ENCODE results near the gene CEMIP.

The CEMIP gene

GRCh38 chr15:80895091-80895490 lies 115.9 kb downstream of the CEMIP start:
- TF ChIP-seq EZH2phosphoT487 (IDR thresholded peaks at IDR 0.05; ENCODE audit: borderline replicate concordance) (no peak), CTCF (conservative IDR thresholded peaks at IDR 0.05; ENCODE audit: low read length) (no peak)
- Histone ChIP-seq H3K4me2 (ENCODE audit: low read depth, low read length, poor library complexity, severe bottlenecking) (no peak overlapping the region), H3K79me2 (ENCODE audit: insufficient read depth, low read length) (no peaks in the 10 kb centered on the region), H3K27me3 (ENCODE audit: insufficient read depth, low read length, poor library complexity, severe bottlenecking) (peaks cover 8% of the 10 kb centered on the region), H4K20me1 (ENCODE audit: insufficient read depth, low read length, poor library complexity, severe bottlenecking) (no peaks in the 10 kb centered on the region), H3K9me2 (replicated peaks; ENCODE audit: low read depth, low read length) (no peaks in the 10 kb centered on the region), H3K4me1 (ENCODE audit: insufficient read depth, low read length, poor library complexity, severe bottlenecking) (no peaks in the 10 kb centered on the region), H3K4me3 (ENCODE audit: low read length, poor library complexity, severe bottlenecking) (no peak overlapping the region), H3K9me3 (ENCODE audit: insufficient read depth, low read depth, low read length) (no peaks in the 10 kb centered on the region), H3F3A (ENCODE audit: low read depth) (no peaks in the 10 kb centered on the region), H2AFZ (ENCODE audit: low read length) (no peak overlapping the region), H3K9ac (ENCODE audit: low read depth, low read length, poor library complexity, severe bottlenecking) (no peak overlapping the region), H3K36me3 (ENCODE audit: insufficient read depth, low read length) (no peaks in the 10 kb centered on the region)

- Histone ChIP-seq H3K27me3 (ENCODE audit: insufficient read depth, low read length, poor library complexity, severe bottlenecking) (no peaks in the 10 kb centered on the region), H3F3A (ENCODE audit: low read depth) (no peaks in the 10 kb centered on the region), H3K36me3 (ENCODE audit: insufficient read depth, low read length) (no peaks in the 10 kb centered on the region), H3K4me2 (ENCODE audit: low read depth, low read length, poor library complexity, severe bottlenecking) (no peak overlapping the region), H3K4me3 (ENCODE audit: low read length, poor library complexity, severe bottlenecking) (no peak overlapping the region), H3K9ac (ENCODE audit: low read depth, low read length, poor library complexity, severe bottlenecking) (no peak overlapping the region), H3K9me2 (replicated peaks; ENCODE audit: low read depth, low read length) (no peaks in the 10 kb centered on the region), H3K9me3 (ENCODE audit: insufficient read depth, low read depth, low read length) (no peaks in the 10 kb centered on the region), H2AFZ (ENCODE audit: low read length) (no peak overlapping the region), H4K20me1 (ENCODE audit: insufficient read depth, low read length, poor library complexity, severe bottlenecking) (no peaks in the 10 kb centered on the region), H3K4me1 (ENCODE audit: insufficient read depth, low read length, poor library complexity, severe bottlenecking) (no peaks in the 10 kb centered on the region), H3K79me2 (ENCODE audit: insufficient read depth, low read length) (no peaks in the 10 kb centered on the region)
- TF ChIP-seq EZH2phosphoT487 (IDR thresholded peaks at IDR 0.05; ENCODE audit: borderline replicate concordance) (no peak), CTCF (conservative IDR thresholded peaks at IDR 0.05; ENCODE audit: low read length) (no peak)
Observed at GRCh38 chr15:80895965-80896364, 116.8 kb downstream of the CEMIP start.

GRCh38 chr15:80898040-80898439 lies 118.9 kb downstream of the CEMIP start:
- Histone ChIP-seq H3F3A (ENCODE audit: low read depth) (no peaks in the 10 kb centered on the region), H2AFZ (ENCODE audit: low read length) (no peak overlapping the region), H3K36me3 (ENCODE audit: insufficient read depth, low read length) (no peaks in the 10 kb centered on the region), H4K20me1 (ENCODE audit: insufficient read depth, low read length, poor library complexity, severe bottlenecking) (no peaks in the 10 kb centered on the region), H3K9me2 (replicated peaks; ENCODE audit: low read depth, low read length) (no peaks in the 10 kb centered on the region), H3K4me1 (ENCODE audit: insufficient read depth, low read length, poor library complexity, severe bottlenecking) (no peaks in the 10 kb centered on the region), H3K9me3 (ENCODE audit: insufficient read depth, low read depth, low read length) (no peaks in the 10 kb centered on the region), H3K9ac (ENCODE audit: low read depth, low read length, poor library complexity, severe bottlenecking) (no peak overlapping the region), H3K4me2 (ENCODE audit: low read depth, low read length, poor library complexity, severe bottlenecking) (no peak overlapping the region), H3K79me2 (ENCODE audit: insufficient read depth, low read length) (no peaks in the 10 kb centered on the region), H3K4me3 (ENCODE audit: low read length, poor library complexity, severe bottlenecking) (no peak overlapping the region), H3K27me3 (ENCODE audit: insufficient read depth, low read length, poor library complexity, severe bottlenecking) (no peaks in the 10 kb centered on the region)
- no peak for TF ChIP-seq EZH2phosphoT487 (IDR thresholded peaks at IDR 0.05; ENCODE audit: borderline replicate concordance)
- no peak for TF ChIP-seq CTCF (conservative IDR thresholded peaks at IDR 0.05; ENCODE audit: low read length)

All from Loucy (cell line).